ENCODE measurements around the gene ARHGAP10. TPM values are rescaled to one million over a fixed set of nuclear protein-coding genes. Genes with fewer than 3 reads are reported as not detected.

The ARHGAP10 gene
- total RNA-seq, 1 experiment from 2014 or later = 9.7 TPM

- DNase-seq = no peak
- H3K4me3 ChIP-seq (ENCODE audit: insufficient read depth, low read depth, low read length) = no peak overlapping the region
- no peaks in the 10 kb centered on the region for H3K36me3 ChIP-seq (replicated peaks; ENCODE audit: control insufficient read depth, insufficient read depth, low read length)
- no peaks in the 10 kb centered on the region for H3K27me3 ChIP-seq (ENCODE audit: control insufficient read depth, insufficient read depth, low read length)
Measured at GRCh38 chr4:147943159-147943638, 211.3 kb downstream of the ARHGAP10 start.

GRCh38 chr4:147944249-147944648 is 212.4 kb downstream of the ARHGAP10 start:
- no peaks in the 10 kb centered on the region for H3K36me3 ChIP-seq (replicated peaks; ENCODE audit: control insufficient read depth, insufficient read depth, low read length)
- no peaks in the 10 kb centered on the region for H3K27me3 ChIP-seq (ENCODE audit: control insufficient read depth, insufficient read depth, low read length)
- no peak for DNase-seq
- H3K4me3 ChIP-seq (ENCODE audit: insufficient read depth, low read depth, low read length) = no peak overlapping the region

- no peaks in the 10 kb centered on the region for H3K27me3 ChIP-seq (ENCODE audit: control insufficient read depth, insufficient read depth, low read length)
- no peak overlapping the region for H3K4me3 ChIP-seq (ENCODE audit: insufficient read depth, low read depth, low read length)
- DNase-seq = no peak
- H3K36me3 ChIP-seq (replicated peaks; ENCODE audit: control insufficient read depth, insufficient read depth, low read length) = no peaks in the 10 kb centered on the region
Measured at GRCh38 chr4:147944670-147945260, 212.9 kb downstream of the ARHGAP10 start.

- Histone ChIP-seq H3K36me3 (replicated peaks; ENCODE audit: control insufficient read depth, insufficient read depth, low read length) (no peaks in the 10 kb centered on the region), H3K27me3 (ENCODE audit: control insufficient read depth, insufficient read depth, low read length) (no peaks in the 10 kb centered on the region), H3K4me3 (ENCODE audit: insufficient read depth, low read depth, low read length) (no peak overlapping the region)
- no peak for DNase-seq
Measured at GRCh38 chr4:147948336-147948735, 216.4 kb downstream of the ARHGAP10 start.

- no peak for DNase-seq
- Histone ChIP-seq H3K27me3 (ENCODE audit: control insufficient read depth, insufficient read depth, low read length) (no peaks in the 10 kb centered on the region), H3K4me3 (ENCODE audit: insufficient read depth, low read depth, low read length) (no peak overlapping the region), H3K36me3 (replicated peaks; ENCODE audit: control insufficient read depth, insufficient read depth, low read length) (no peaks in the 10 kb centered on the region)
Measured at GRCh38 chr4:147950261-147950660, 218.4 kb downstream of the ARHGAP10 start.

- Histone ChIP-seq H3K4me3 (ENCODE audit: insufficient read depth, low read depth, low read length) (no peak overlapping the region), H3K27me3 (ENCODE audit: control insufficient read depth, insufficient read depth, low read length) (no peaks in the 10 kb centered on the region), H3K36me3 (replicated peaks; ENCODE audit: control insufficient read depth, insufficient read depth, low read length) (no peaks in the 10 kb centered on the region)
- DNase-seq = no peak
Measured at GRCh38 chr4:147950841-147951240, 219.0 kb downstream of the ARHGAP10 start.

- H3K36me3 ChIP-seq (replicated peaks; ENCODE audit: control insufficient read depth, insufficient read depth, low read length) = no peaks in the 10 kb centered on the region
- no peak overlapping the region for H3K4me3 ChIP-seq (ENCODE audit: insufficient read depth, low read depth, low read length)
- no peaks in the 10 kb centered on the region for H3K27me3 ChIP-seq (ENCODE audit: control insufficient read depth, insufficient read depth, low read length)
- DNase-seq = no peak
Measured at GRCh38 chr4:147954850-147955249, 223.0 kb downstream of the ARHGAP10 start.

GRCh38 chr4:147955827-147956558 is 224.1 kb downstream of the ARHGAP10 start:
- H3K4me3 ChIP-seq (ENCODE audit: insufficient read depth, low read depth, low read length) = no peak overlapping the region
- H3K27me3 ChIP-seq (ENCODE audit: control insufficient read depth, insufficient read depth, low read length) = no peaks in the 10 kb centered on the region
- no peaks in the 10 kb centered on the region for H3K36me3 ChIP-seq (replicated peaks; ENCODE audit: control insufficient read depth, insufficient read depth, low read length)
- no peak for DNase-seq

GRCh38 chr4:147957446-147957845 is 225.6 kb downstream of the ARHGAP10 start:
- Histone ChIP-seq H3K4me3 (ENCODE audit: insufficient read depth, low read depth, low read length) (no peak overlapping the region), H3K36me3 (replicated peaks; ENCODE audit: control insufficient read depth, insufficient read depth, low read length) (no peaks in the 10 kb centered on the region), H3K27me3 (ENCODE audit: control insufficient read depth, insufficient read depth, low read length) (no peaks in the 10 kb centered on the region)
- DNase-seq = no peak

GRCh38 chr4:147958057-147958456 is 226.2 kb downstream of the ARHGAP10 start:
- no peak for DNase-seq
- H3K36me3 ChIP-seq (replicated peaks; ENCODE audit: control insufficient read depth, insufficient read depth, low read length) = no peaks in the 10 kb centered on the region
- H3K4me3 ChIP-seq (ENCODE audit: insufficient read depth, low read depth, low read length) = no peak overlapping the region
- H3K27me3 ChIP-seq (ENCODE audit: control insufficient read depth, insufficient read depth, low read length) = no peaks in the 10 kb centered on the region

GRCh38 chr4:147958489-147959065 is 226.7 kb downstream of the ARHGAP10 start:
- Histone ChIP-seq H3K36me3 (replicated peaks; ENCODE audit: control insufficient read depth, insufficient read depth, low read length) (no peaks in the 10 kb centered on the region), H3K27me3 (ENCODE audit: control insufficient read depth, insufficient read depth, low read length) (no peaks in the 10 kb centered on the region), H3K4me3 (ENCODE audit: insufficient read depth, low read depth, low read length) (no peak overlapping the region)
- DNase-seq = no peak

- Histone ChIP-seq H3K36me3 (replicated peaks; ENCODE audit: control insufficient read depth, insufficient read depth, low read length) (no peaks in the 10 kb centered on the region), H3K27me3 (ENCODE audit: control insufficient read depth, insufficient read depth, low read length) (no peaks in the 10 kb centered on the region), H3K4me3 (ENCODE audit: insufficient read depth, low read depth, low read length) (no peak overlapping the region)
- DNase-seq = no peak
Measured at GRCh38 chr4:147960971-147961370, 229.1 kb downstream of the ARHGAP10 start.

GRCh38 chr4:147963839-147964238 is 232.0 kb downstream of the ARHGAP10 start:
- Histone ChIP-seq H3K36me3 (replicated peaks; ENCODE audit: control insufficient read depth, insufficient read depth, low read length) (no peaks in the 10 kb centered on the region), H3K27me3 (ENCODE audit: control insufficient read depth, insufficient read depth, low read length) (no peaks in the 10 kb centered on the region), H3K4me3 (ENCODE audit: insufficient read depth, low read depth, low read length) (no peak overlapping the region)
- DNase-seq = no peak

- Histone ChIP-seq H3K4me3 (ENCODE audit: insufficient read depth, low read depth, low read length) (no peak overlapping the region), H3K36me3 (replicated peaks; ENCODE audit: control insufficient read depth, insufficient read depth, low read length) (no peaks in the 10 kb centered on the region), H3K27me3 (ENCODE audit: control insufficient read depth, insufficient read depth, low read length) (no peaks in the 10 kb centered on the region)
- DNase-seq = no peak
Measured at GRCh38 chr4:147964266-147964880, 232.5 kb downstream of the ARHGAP10 start.

- no peaks in the 10 kb centered on the region for H3K27me3 ChIP-seq (ENCODE audit: control insufficient read depth, insufficient read depth, low read length)
- no peak overlapping the region for H3K4me3 ChIP-seq (ENCODE audit: insufficient read depth, low read depth, low read length)
- no peak for DNase-seq
- H3K36me3 ChIP-seq (replicated peaks; ENCODE audit: control insufficient read depth, insufficient read depth, low read length) = no peaks in the 10 kb centered on the region
Measured at GRCh38 chr4:147965056-147965455, 233.2 kb downstream of the ARHGAP10 start.
